ENCODE data around the gene DNAJC17.

- TF ChIP-seq CTCF (conservative IDR thresholded peaks at IDR 0.05; ENCODE audit: low read depth, low read length) = no peak
- TF ChIP-seq EZH2 (IDR thresholded peaks at IDR 0.05; ENCODE audit: borderline replicate concordance, low read depth, low read length, poor library complexity, severe bottlenecking) = no peak
These were observed 49.5 kb upstream of the DNAJC17 start for GRCh38 chr15:40856746-40857145.

Measured in A673 (cell line).